Measurements from ENCODE around the gene NXNL1. TPM values are rescaled to one million over a fixed set of nuclear protein-coding genes. Genes with fewer than 3 reads are reported as not detected.

Gene NXNL1
- total RNA-seq, 1 experiment from 2014 or later = not detected

GRCh38 chr19:17469481-17470067, 8.8 kb upstream of the NXNL1 start:
- peak overlapping the region; percentile 71; the same call in 1 of the 2 replicates for H2AFZ ChIP-seq (ENCODE audit: low read length)
- H3K27me3 ChIP-seq (ENCODE audit: low read length) = no peaks in the 10 kb centered on the region
- H3K9me2 ChIP-seq (replicated peaks; ENCODE audit: insufficient read depth, low read length) = no peaks in the 10 kb centered on the region
- peak; percentile 97 for DNase-seq
- no peaks in the 10 kb centered on the region for H4K20me1 ChIP-seq (ENCODE audit: insufficient read depth, low read depth, low read length)
- H3K4me1 ChIP-seq (ENCODE audit: low read length) = peaks cover 20% of the 10 kb centered on the region
- peak overlapping the region; percentile 73 for H3K4me2 ChIP-seq (ENCODE audit: low read depth, low read length, poor library complexity, severe bottlenecking)
- H3K4me3 ChIP-seq (ENCODE audit: low read length) = peak overlapping the region; percentile 88
- no peaks in the 10 kb centered on the region for H3K9me3 ChIP-seq (ENCODE audit: low read length)
- H3K79me2 ChIP-seq (ENCODE audit: low read length) = no peaks in the 10 kb centered on the region
- no peak overlapping the region for H3K27ac ChIP-seq (ENCODE audit: low read length)
- no peaks in the 10 kb centered on the region for H3K36me3 ChIP-seq (ENCODE audit: insufficient read depth, low read length)
- peak overlapping the region; percentile 82 for H3K9ac ChIP-seq (ENCODE audit: low read length)

- H4K20me1 ChIP-seq (ENCODE audit: insufficient read depth, low read depth, low read length) = no peaks in the 10 kb centered on the region
- no peak overlapping the region; the same call in 1 of the 2 replicates for H2AFZ ChIP-seq (ENCODE audit: low read length)
- DNase-seq = no peak
- no peaks in the 10 kb centered on the region for H3K9me3 ChIP-seq (ENCODE audit: low read length)
- H3K79me2 ChIP-seq (ENCODE audit: low read length) = no peaks in the 10 kb centered on the region
- H3K9ac ChIP-seq (ENCODE audit: low read length) = peak overlapping the region; percentile 52
- no peaks in the 10 kb centered on the region for H3K9me2 ChIP-seq (replicated peaks; ENCODE audit: insufficient read depth, low read length)
- no peaks in the 10 kb centered on the region for H3K36me3 ChIP-seq (ENCODE audit: insufficient read depth, low read length)
- no peaks in the 10 kb centered on the region for H3K27me3 ChIP-seq (ENCODE audit: low read length)
- H3K4me1 ChIP-seq (ENCODE audit: low read length) = peaks cover 20% of the 10 kb centered on the region
- H3K4me3 ChIP-seq (ENCODE audit: low read length) = peak overlapping the region; percentile 88; the same call in 1 of the 2 replicates
- peak overlapping the region; percentile 73 for H3K4me2 ChIP-seq (ENCODE audit: low read depth, low read length, poor library complexity, severe bottlenecking)
- H3K27ac ChIP-seq (ENCODE audit: low read length) = no peak overlapping the region
Observed at GRCh38 chr19:17469092-17469480, 8.4 kb upstream of the NXNL1 start.

DNA sequence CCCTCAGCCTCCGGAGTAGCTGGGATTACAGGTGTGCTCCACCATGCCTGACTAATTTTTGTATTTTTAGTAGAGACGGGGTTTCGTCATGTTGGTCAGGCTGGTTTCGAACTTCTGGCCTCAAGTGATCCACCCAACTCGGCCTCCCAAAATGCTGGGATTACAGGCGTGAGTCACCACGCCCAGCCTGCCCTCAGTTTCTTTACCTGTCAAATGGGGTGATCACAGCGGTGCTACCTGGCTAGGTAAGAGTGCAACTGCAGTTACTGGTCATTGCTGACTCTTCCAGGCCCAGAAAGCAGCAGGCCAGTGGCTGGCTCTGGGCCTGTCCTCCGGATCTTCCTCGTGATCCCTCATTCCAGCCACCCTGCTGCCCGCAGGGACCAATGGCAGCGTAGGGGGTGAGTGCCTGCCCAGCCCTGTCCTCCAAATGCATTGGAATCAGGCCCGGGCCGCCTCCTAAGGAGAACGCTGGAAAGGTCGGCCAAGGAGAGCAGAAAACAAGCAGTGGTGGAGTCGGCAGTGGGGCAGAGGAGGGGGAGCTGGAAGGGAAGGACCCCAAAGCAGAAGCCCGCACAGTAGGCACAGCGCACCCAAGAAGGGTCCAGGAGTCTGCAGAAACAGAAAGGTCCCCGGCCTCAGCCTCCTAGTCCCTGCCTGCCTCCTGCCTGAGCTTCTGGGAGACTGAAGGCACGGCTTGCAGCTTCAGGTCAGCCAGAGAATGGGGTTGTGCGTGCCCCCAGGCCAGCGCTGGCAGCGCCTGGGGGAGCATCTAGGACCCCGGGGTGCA, 7.8 kb upstream of the NXNL1 start:
- no peaks in the 10 kb centered on the region for H4K20me1 ChIP-seq (ENCODE audit: insufficient read depth, low read depth, low read length)
- no peak for DNase-seq
- 0 out of 2 replicates have a peak overlapping the region, but pooled peaks have one; percentile 52 for H3K9ac ChIP-seq (ENCODE audit: low read length)
- H3K4me2 ChIP-seq (ENCODE audit: low read depth, low read length, poor library complexity, severe bottlenecking) = peak overlapping the region; percentile 73
- no peak overlapping the region for H2AFZ ChIP-seq (ENCODE audit: low read length)
- H3K4me3 ChIP-seq (ENCODE audit: low read length) = no peak overlapping the region
- peaks cover 20% of the 10 kb centered on the region for H3K4me1 ChIP-seq (ENCODE audit: low read length)
- no peak overlapping the region for H3K27ac ChIP-seq (ENCODE audit: low read length)
- H3K79me2 ChIP-seq (ENCODE audit: low read length) = no peaks in the 10 kb centered on the region
- H3K27me3 ChIP-seq (ENCODE audit: low read length) = no peaks in the 10 kb centered on the region
- H3K9me3 ChIP-seq (ENCODE audit: low read length) = no peaks in the 10 kb centered on the region
- no peaks in the 10 kb centered on the region for H3K36me3 ChIP-seq (ENCODE audit: insufficient read depth, low read length)
- no peaks in the 10 kb centered on the region for H3K9me2 ChIP-seq (replicated peaks; ENCODE audit: insufficient read depth, low read length)

DNA sequence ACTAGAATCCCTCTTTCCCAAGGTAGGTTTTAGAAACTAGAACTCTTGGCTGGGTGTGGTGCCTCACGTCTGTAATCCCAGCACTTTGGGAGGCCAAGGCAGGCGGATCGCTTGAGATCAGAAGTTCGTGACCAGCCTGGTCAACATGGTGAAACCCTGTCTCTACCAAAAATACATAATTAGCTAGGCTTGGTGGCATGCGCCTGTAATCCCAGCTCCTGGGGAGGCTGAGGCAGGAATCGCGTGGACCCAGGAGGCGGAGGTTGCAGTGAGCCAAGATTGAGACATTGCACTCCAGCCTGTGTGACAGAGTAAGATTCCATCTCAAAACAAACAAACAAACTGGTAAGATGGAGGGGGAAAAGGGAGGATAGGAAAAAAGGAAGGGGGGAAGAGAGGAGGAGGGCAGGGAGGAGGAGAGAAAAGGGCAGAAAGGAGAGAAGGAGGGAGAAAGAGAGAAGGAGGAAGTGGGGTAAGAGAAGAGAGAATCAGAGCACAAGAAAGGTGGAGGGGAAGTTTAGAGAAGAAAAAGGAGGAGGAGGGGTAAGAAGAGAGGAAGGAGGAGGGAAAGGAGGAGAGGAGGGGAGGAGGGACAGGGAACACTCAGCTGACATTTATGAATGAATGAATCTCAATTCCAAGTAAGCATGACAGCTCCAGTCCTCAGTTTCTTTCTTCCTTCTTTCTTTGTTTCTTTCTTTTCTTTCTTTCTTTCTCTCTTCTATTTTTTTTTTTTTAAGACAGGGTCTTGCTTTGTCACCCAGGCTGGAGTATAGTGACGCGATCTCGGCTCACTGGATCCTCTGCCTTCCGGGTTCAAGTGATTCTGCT, 7.0 kb upstream of the NXNL1 start:
- no peak overlapping the region for H2AFZ ChIP-seq (ENCODE audit: low read length)

DNA sequence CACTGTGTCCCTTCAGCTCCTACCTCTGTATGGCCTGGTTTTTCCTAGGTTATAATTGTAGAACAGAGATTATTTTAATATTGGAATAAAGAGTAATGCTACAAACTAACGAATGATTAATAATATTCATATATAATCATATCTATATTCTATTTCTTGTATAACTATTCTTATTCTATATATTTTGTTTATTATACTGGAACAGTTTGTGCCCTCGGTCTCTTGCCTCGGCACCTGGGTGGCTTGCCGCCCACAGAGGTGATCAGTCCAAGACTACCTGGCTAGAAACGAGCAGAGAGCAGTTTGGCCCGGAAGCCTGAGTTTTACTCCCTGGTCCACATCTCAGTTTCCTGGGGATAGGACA, 5.7 kb upstream of the NXNL1 start:
- H3K9me3 ChIP-seq (ENCODE audit: low read length) = no peaks in the 10 kb centered on the region
- no peaks in the 10 kb centered on the region for H3K79me2 ChIP-seq (ENCODE audit: low read length)
- no peak overlapping the region for H3K27ac ChIP-seq (ENCODE audit: low read length)
- H3K36me3 ChIP-seq (ENCODE audit: insufficient read depth, low read length) = no peaks in the 10 kb centered on the region
- no peak overlapping the region for H3K9ac ChIP-seq (ENCODE audit: low read length)
- no peak overlapping the region for H2AFZ ChIP-seq (ENCODE audit: low read length)
- no peaks in the 10 kb centered on the region for H3K27me3 ChIP-seq (ENCODE audit: low read length)
- H4K20me1 ChIP-seq (ENCODE audit: insufficient read depth, low read depth, low read length) = no peaks in the 10 kb centered on the region
- no peaks in the 10 kb centered on the region for H3K9me2 ChIP-seq (replicated peaks; ENCODE audit: insufficient read depth, low read length)
- H3K4me1 ChIP-seq (ENCODE audit: low read length) = peaks cover 19% of the 10 kb centered on the region
- H3K4me2 ChIP-seq (ENCODE audit: low read depth, low read length, poor library complexity, severe bottlenecking) = no peak overlapping the region
- H3K4me3 ChIP-seq (ENCODE audit: low read length) = no peak overlapping the region
- DNase-seq = no peak

More for the DNA sequence above, 7.0 kb upstream of the NXNL1 start:
- H3K9me2 ChIP-seq (replicated peaks; ENCODE audit: insufficient read depth, low read length) = no peaks in the 10 kb centered on the region
- no peak overlapping the region for H3K4me3 ChIP-seq (ENCODE audit: low read length)
- no peaks in the 10 kb centered on the region for H3K36me3 ChIP-seq (ENCODE audit: insufficient read depth, low read length)
- no peaks in the 10 kb centered on the region for H3K79me2 ChIP-seq (ENCODE audit: low read length)
- no peaks in the 10 kb centered on the region for H3K9me3 ChIP-seq (ENCODE audit: low read length)
- no peak overlapping the region for H3K27ac ChIP-seq (ENCODE audit: low read length)
- no peak overlapping the region for H3K9ac ChIP-seq (ENCODE audit: low read length)
- peaks cover 20% of the 10 kb centered on the region for H3K4me1 ChIP-seq (ENCODE audit: low read length)
- no peak for DNase-seq
- H3K4me2 ChIP-seq (ENCODE audit: low read depth, low read length, poor library complexity, severe bottlenecking) = no peak overlapping the region
- H4K20me1 ChIP-seq (ENCODE audit: insufficient read depth, low read depth, low read length) = no peaks in the 10 kb centered on the region
- no peaks in the 10 kb centered on the region for H3K27me3 ChIP-seq (ENCODE audit: low read length)

- no peak overlapping the region for H3K9ac ChIP-seq (ENCODE audit: low read length)
- H3K4me2 ChIP-seq (ENCODE audit: low read depth, low read length, poor library complexity, severe bottlenecking) = no peak overlapping the region
- H3K36me3 ChIP-seq (ENCODE audit: insufficient read depth, low read length) = no peaks in the 10 kb centered on the region
- no peaks in the 10 kb centered on the region for H4K20me1 ChIP-seq (ENCODE audit: insufficient read depth, low read depth, low read length)
- H2AFZ ChIP-seq (ENCODE audit: low read length) = no peak overlapping the region
- no peak for DNase-seq
- no peaks in the 10 kb centered on the region for H3K9me2 ChIP-seq (replicated peaks; ENCODE audit: insufficient read depth, low read length)
- no peaks in the 10 kb centered on the region for H3K9me3 ChIP-seq (ENCODE audit: low read length)
- H3K4me1 ChIP-seq (ENCODE audit: low read length) = no peaks in the 10 kb centered on the region
- H3K27me3 ChIP-seq (ENCODE audit: low read length) = no peaks in the 10 kb centered on the region
- H3K4me3 ChIP-seq (ENCODE audit: low read length) = no peak overlapping the region
- no peak overlapping the region for H3K27ac ChIP-seq (ENCODE audit: low read length)
- no peaks in the 10 kb centered on the region for H3K79me2 ChIP-seq (ENCODE audit: low read length)
Observed at GRCh38 chr19:17458970-17459369, 1.8 kb downstream of the NXNL1 start.

DNA sequence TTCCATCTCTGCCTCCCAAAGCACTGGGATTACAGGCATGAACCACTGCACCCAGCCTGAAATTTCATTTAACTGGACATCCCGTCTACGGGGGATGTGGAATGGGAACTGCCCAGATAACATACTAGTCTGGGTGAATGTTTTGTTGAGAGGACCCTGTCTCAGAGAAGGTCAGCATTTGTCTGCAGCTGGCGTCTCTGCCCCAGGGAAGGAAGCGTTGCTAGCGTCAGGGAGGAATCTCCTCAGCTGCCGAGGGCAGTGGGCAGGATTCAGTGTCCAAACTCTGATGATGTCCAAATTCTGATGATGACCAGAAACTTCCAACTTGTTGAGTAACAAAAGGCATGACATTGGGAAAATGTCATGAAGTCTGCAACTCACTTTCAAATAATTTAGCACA, 3.1 kb downstream of the NXNL1 start:
- no peak overlapping the region for H3K27ac ChIP-seq (ENCODE audit: low read length)
- H3K4me3 ChIP-seq (ENCODE audit: low read length) = no peak overlapping the region
- DNase-seq = no peak
- no peaks in the 10 kb centered on the region for H3K9me3 ChIP-seq (ENCODE audit: low read length)
- no peak overlapping the region for H2AFZ ChIP-seq (ENCODE audit: low read length)
- H3K36me3 ChIP-seq (ENCODE audit: insufficient read depth, low read length) = no peaks in the 10 kb centered on the region
- no peaks in the 10 kb centered on the region for H3K4me1 ChIP-seq (ENCODE audit: low read length)
- no peak overlapping the region for H3K4me2 ChIP-seq (ENCODE audit: low read depth, low read length, poor library complexity, severe bottlenecking)
- H3K9me2 ChIP-seq (replicated peaks; ENCODE audit: insufficient read depth, low read length) = no peaks in the 10 kb centered on the region
- no peaks in the 10 kb centered on the region for H3K27me3 ChIP-seq (ENCODE audit: low read length)
- H4K20me1 ChIP-seq (ENCODE audit: insufficient read depth, low read depth, low read length) = no peaks in the 10 kb centered on the region
- no peak overlapping the region for H3K9ac ChIP-seq (ENCODE audit: low read length)
- H3K79me2 ChIP-seq (ENCODE audit: low read length) = no peaks in the 10 kb centered on the region

GRCh38 chr19:17456127-17456526, 4.6 kb downstream of the NXNL1 start:
- no peaks in the 10 kb centered on the region for H3K9me3 ChIP-seq (ENCODE audit: low read length)
- DNase-seq = no peak
- H3K27me3 ChIP-seq (ENCODE audit: low read length) = no peaks in the 10 kb centered on the region
- no peaks in the 10 kb centered on the region for H3K9me2 ChIP-seq (replicated peaks; ENCODE audit: insufficient read depth, low read length)
- H3K79me2 ChIP-seq (ENCODE audit: low read length) = no peaks in the 10 kb centered on the region
- H3K4me1 ChIP-seq (ENCODE audit: low read length) = no peaks in the 10 kb centered on the region
- H3K27ac ChIP-seq (ENCODE audit: low read length) = no peak overlapping the region
- H4K20me1 ChIP-seq (ENCODE audit: insufficient read depth, low read depth, low read length) = no peaks in the 10 kb centered on the region
- no peaks in the 10 kb centered on the region for H3K36me3 ChIP-seq (ENCODE audit: insufficient read depth, low read length)
- H2AFZ ChIP-seq (ENCODE audit: low read length) = no peak overlapping the region
- H3K9ac ChIP-seq (ENCODE audit: low read length) = no peak overlapping the region
- no peak overlapping the region for H3K4me3 ChIP-seq (ENCODE audit: low read length)
- H3K4me2 ChIP-seq (ENCODE audit: low read depth, low read length, poor library complexity, severe bottlenecking) = no peak overlapping the region
